Prostate gland (tissue), 2 donors: Measurements from ENCODE around the gene DUXB.

Source experiments
- POLR2A ChIP-seq: fragments of 450-650 bp; IDR thresholded peaks from one replicate; pipeline ENCODE4 v1.6.1; 2016; ENCODE audit warnings: antibody characterized with exemption, mild to moderate bottlenecking
- POLR2AphosphoS5 ChIP-seq: sonication (generic); formaldehyde crosslinking; IDR thresholded peaks from one replicate; pipeline ENCODE4 v1.6.1; 2017; ENCODE audit warnings: antibody characterized with exemption
- TF ChIP-seq, protein P1 (sequence below), 4 experiments: fragments of 200-600 bp in 2 of 4; fragments of 450-650 bp in 2 of 4; sonication (generic) in 2 of 4; IDR thresholded peaks; 1 replicate in 3 of 4; 2 replicates in 1 of 4; pipeline ENCODE4 v1.5.1; 2016 to 2019; ENCODE audit warnings: antibody characterized with exemption in 4 of 4, mild to moderate bottlenecking in 2 of 4, moderate library complexity in 2 of 4

DNA sequence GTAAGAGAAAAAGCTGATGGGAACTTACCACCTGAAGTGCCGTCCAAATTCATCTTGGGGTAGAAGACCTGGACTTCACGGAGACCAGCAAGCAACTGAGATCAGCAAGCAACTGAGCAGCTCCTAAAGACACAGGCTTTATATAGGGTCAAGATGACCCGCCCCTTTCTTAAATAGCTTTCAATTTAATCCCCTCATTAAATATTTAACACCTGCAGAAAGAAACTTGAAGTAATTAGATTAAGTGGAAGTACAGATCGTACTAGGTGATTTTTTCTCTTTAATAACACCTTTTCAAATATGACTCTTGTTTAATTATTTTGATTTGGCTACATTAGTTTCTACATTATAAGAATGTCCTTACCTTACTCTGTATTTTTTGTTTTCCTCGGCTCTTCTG is 25.1 kb upstream of the DUXB start, which contains the start of gene CPHXL:
- TF ChIP-seq, protein P1, sequence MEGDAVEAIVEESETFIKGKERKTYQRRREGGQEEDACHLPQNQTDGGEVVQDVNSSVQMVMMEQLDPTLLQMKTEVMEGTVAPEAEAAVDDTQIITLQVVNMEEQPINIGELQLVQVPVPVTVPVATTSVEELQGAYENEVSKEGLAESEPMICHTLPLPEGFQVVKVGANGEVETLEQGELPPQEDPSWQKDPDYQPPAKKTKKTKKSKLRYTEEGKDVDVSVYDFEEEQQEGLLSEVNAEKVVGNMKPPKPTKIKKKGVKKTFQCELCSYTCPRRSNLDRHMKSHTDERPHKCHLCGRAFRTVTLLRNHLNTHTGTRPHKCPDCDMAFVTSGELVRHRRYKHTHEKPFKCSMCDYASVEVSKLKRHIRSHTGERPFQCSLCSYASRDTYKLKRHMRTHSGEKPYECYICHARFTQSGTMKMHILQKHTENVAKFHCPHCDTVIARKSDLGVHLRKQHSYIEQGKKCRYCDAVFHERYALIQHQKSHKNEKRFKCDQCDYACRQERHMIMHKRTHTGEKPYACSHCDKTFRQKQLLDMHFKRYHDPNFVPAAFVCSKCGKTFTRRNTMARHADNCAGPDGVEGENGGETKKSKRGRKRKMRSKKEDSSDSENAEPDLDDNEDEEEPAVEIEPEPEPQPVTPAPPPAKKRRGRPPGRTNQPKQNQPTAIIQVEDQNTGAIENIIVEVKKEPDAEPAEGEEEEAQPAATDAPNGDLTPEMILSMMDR (IDR thresholded peaks at IDR 0.05), result no peak
- TF ChIP-seq POLR2AphosphoS5 (no peak), POLR2A (no peak)
